Left ventricle myocardium superior (tissue), 1 donor: ENCODE data around the gene RNF213. TPM values are rescaled to one million over a fixed set of nuclear protein-coding genes. Genes with fewer than 3 reads are reported as not detected.

Experiments used
- ATAC-seq: fragments of 200-7000 bp; cut with Tn5 transposase; one replicate; pipeline ENCODE4 v1.9.1; 2020; ENCODE audit warnings: mild to moderate bottlenecking, moderate library complexity
- DNase-seq: peaks from one replicate; pipeline ENCODE4 v3.0.0-alpha.2; 2020
- intact Hi-C: fragments of 100-400 bp; cut with micrococcal nuclease; formaldehyde crosslinking; loops from one replicate; pipeline ENCODE4 v1.11.0; 2022
- total RNA-seq: library from RNA; stranded (reverse); fragmentation: NEBNext Ultra II Directional; extraction: Animal tissue kit (Norgen Biotek cat#: 25700); gene quantifications from one replicate; pipeline ENCODE4 v1.2.1, GENCODE V29; 2021
- donor health status: DM: no; HTN: yes; CAD: no; lungs with severe emphysema.

RNF213 gene
- total RNA-seq, 1 donor from 2014 or later: 25.7 TPM

- intact Hi-C loops: no loop called here
- ATAC-seq: peak; percentile 98
- peak; percentile 96 for DNase-seq
Measured at GRCh38 chr17:80414803-80415625, 154.4 kb downstream of the RNF213 start, which contains the start of gene ENDOV. Gene ENDOV, plus strand, starts transcription at chr17:80415167. Its CDS starts 28 bp downstream, at chr17:80415195.

GRCh38 chr17:80415626-80416137 lies 155.0 kb downstream of the RNF213 start:
- no peak for DNase-seq
- intact Hi-C loops: no loop called here
- peak; percentile 26 for ATAC-seq

- ATAC-seq (no peak), DNase-seq (no peak)
- intact Hi-C loops: no loop called here
Measured at GRCh38 chr17:80416260-80416939, 155.7 kb downstream of the RNF213 start.

- intact Hi-C loops: no loop called here
Measured at GRCh38 chr17:80416940-80417293, 156.3 kb downstream of the RNF213 start.

GRCh38 chr17:80418589-80418988 lies 157.9 kb downstream of the RNF213 start:
- intact Hi-C loops: no loop called here
- ATAC-seq: no peak
- no peak for DNase-seq

More at GRCh38 chr17:80416940-80417293, 156.3 kb downstream of the RNF213 start:
- DNase-seq (no peak), ATAC-seq (no peak)

- intact Hi-C loops: no loop called here
- no peak for ATAC-seq
- DNase-seq: no peak
Measured at GRCh38 chr17:80419255-80419654, 158.6 kb downstream of the RNF213 start.

GRCh38 chr17:80421381-80422090 lies 160.9 kb downstream of the RNF213 start:
- intact Hi-C loops: no loop called here
- no peak for DNase-seq
- no peak for ATAC-seq

- ATAC-seq: no peak
- no peak for DNase-seq
- intact Hi-C loops: no loop called here
Measured at GRCh38 chr17:80422276-80422675, 161.6 kb downstream of the RNF213 start.

- intact Hi-C loops: no loop called here
- ATAC-seq: peak; percentile 34
- DNase-seq: peak; percentile 54
Measured at GRCh38 chr17:80422981-80423380, 162.3 kb downstream of the RNF213 start.

- intact Hi-C loops: no loop called here
- ATAC-seq: no peak
- DNase-seq: no peak
Measured at GRCh38 chr17:80423536-80424225, 163.0 kb downstream of the RNF213 start.

- DNase-seq (no peak), ATAC-seq (no peak)
- intact Hi-C loops: no loop called here
Measured at GRCh38 chr17:80424261-80424660, 163.6 kb downstream of the RNF213 start.

- ATAC-seq: no peak
- no peak for DNase-seq
- intact Hi-C loops: loop anchor here (5.0 kb wide), 1 partner anchor 552 kb away; no protein-coding TSS in a partner anchor
Measured at GRCh38 chr17:80424878-80425765, 164.5 kb downstream of the RNF213 start.

GRCh38 chr17:80425835-80426426 lies 165.3 kb downstream of the RNF213 start:
- ATAC-seq (no peak), DNase-seq (no peak)
- intact Hi-C loops: loop anchor here (5.0 kb wide), 1 partner anchor 551 kb away; no protein-coding TSS in a partner anchor

- intact Hi-C loops: loop anchor here (5.0 kb wide), 1 partner anchor 551 kb away; no protein-coding TSS in a partner anchor
- ATAC-seq (peak; percentile 86), DNase-seq (peak; percentile 84)
Measured at GRCh38 chr17:80426671-80427326, 166.1 kb downstream of the RNF213 start.

GRCh38 chr17:80427366-80428282 lies 167.0 kb downstream of the RNF213 start:
- ATAC-seq (no peak), DNase-seq (peak; percentile 17)
- intact Hi-C loops: loop anchor here (5.0 kb wide), 1 partner anchor 550 kb away; no protein-coding TSS in a partner anchor

- intact Hi-C loops: loop anchor here (5.0 kb wide), 1 partner anchor 549 kb away; no protein-coding TSS in a partner anchor
- DNase-seq (peak; percentile 23), ATAC-seq (no peak)
Measured at GRCh38 chr17:80428363-80428762, 167.7 kb downstream of the RNF213 start.
